ENCODE results near the gene TBC1D9. TPM values are rescaled to one million over a fixed set of nuclear protein-coding genes. Genes with fewer than 3 reads are reported as not detected.

The TBC1D9 gene
- total RNA-seq, 2 experiments from 2014 or later, result 0.20 to 0.33 TPM

- Mint-ChIP-seq H3K27me3 (peaks cover 78% of the 10 kb centered on the region), H3K9me3 (no peaks in the 10 kb centered on the region), H3K4me1 (ENCODE audit: low read depth) (no peaks in the 10 kb centered on the region), H3K4me3 (no peak overlapping the region), H3K27ac (no peak overlapping the region), H3K36me3 (ENCODE audit: low read depth) (no peaks in the 10 kb centered on the region)
- no peak for ATAC-seq (ENCODE audit: poor library complexity)
- Histone ChIP-seq H3K27ac (ENCODE audit: low read depth in 1 of 2, low read length in 2 of 2) (no peak overlapping the region), H3K4me1 (ENCODE audit: insufficient read depth, low read length) (peaks cover 8% of the 10 kb centered on the region), H3K36me3 (ENCODE audit: insufficient read depth, low read length) (no peaks in the 10 kb centered on the region), H3K9me3 (ENCODE audit: control insufficient read depth in 1 of 2, insufficient read depth in 1 of 2, low read length in 2 of 2) (peaks cover 0 to 5% of the 10 kb centered on the region in 2 experiments), H3K27me3 (ENCODE audit: control insufficient read depth in 1 of 2, insufficient read depth in 2 of 2, low read length in 2 of 2) (peaks cover 19 to 42% of the 10 kb centered on the region in 2 experiments), H3K4me3 (ENCODE audit: low read length) (no peak overlapping the region)
- POLR2A ChIA-PET, result no interaction called here
- TF ChIP-seq CTCF (IDR thresholded peaks at IDR 0.05), result no peak
- DNase-seq, result no peak
- CTCF ChIA-PET, result no interaction called here
- intact Hi-C loops (cut with DNase I, micrococcal nuclease), result no loop called here
Measured at GRCh38 chr4:140757232-140757630, 1.0 kb upstream of the TBC1D9 start.

- no peaks in the 10 kb centered on the region for H3K9me3 Mint-ChIP-seq
- H3K4me1 ChIP-seq (ENCODE audit: insufficient read depth, low read length), result peaks cover 8% of the 10 kb centered on the region
- DNase-seq, result peak in 2 of 14 experiments; percentile 3 to 28
- H3K4me3 Mint-ChIP-seq, result no peak overlapping the region
- H3K27ac Mint-ChIP-seq, result no peak overlapping the region
- H3K27me3 ChIP-seq (ENCODE audit: control insufficient read depth in 1 of 2, insufficient read depth in 2 of 2, low read length in 2 of 2), result peaks cover 19 to 39% of the 10 kb centered on the region in 2 experiments
- H3K9me3 ChIP-seq (ENCODE audit: control insufficient read depth in 1 of 2, insufficient read depth in 1 of 2, low read length in 2 of 2), result peaks cover 0 to 5% of the 10 kb centered on the region in 2 experiments
- POLR2A ChIA-PET, result no interaction called here
- ATAC-seq (ENCODE audit: poor library complexity), result no peak
- intact Hi-C loops (cut with DNase I, micrococcal nuclease), result no loop called here
- no peak for TF ChIP-seq CTCF (IDR thresholded peaks at IDR 0.05)
- no peak overlapping the region for H3K27ac ChIP-seq (ENCODE audit: low read depth in 1 of 2, low read length in 2 of 2)
- H3K36me3 Mint-ChIP-seq (ENCODE audit: low read depth), result no peaks in the 10 kb centered on the region
- H3K36me3 ChIP-seq (ENCODE audit: insufficient read depth, low read length), result no peaks in the 10 kb centered on the region
- peaks cover 73% of the 10 kb centered on the region for H3K27me3 Mint-ChIP-seq
- CTCF ChIA-PET, result no interaction called here
- H3K4me3 ChIP-seq (ENCODE audit: low read length), result peak overlapping the region; percentile 20
- H3K4me1 Mint-ChIP-seq (ENCODE audit: low read depth), result no peaks in the 10 kb centered on the region
Measured at GRCh38 chr4:140755774-140756318, 339 bp downstream of the TBC1D9 start.

- no peaks in the 10 kb centered on the region for H3K36me3 Mint-ChIP-seq (ENCODE audit: low read depth)
- Histone ChIP-seq H3K27me3 (ENCODE audit: control insufficient read depth in 1 of 2, insufficient read depth in 2 of 2, low read length in 2 of 2) (peaks cover 19 to 38% of the 10 kb centered on the region in 2 experiments), H3K4me1 (ENCODE audit: insufficient read depth, low read length) (peaks cover 8% of the 10 kb centered on the region), H3K4me3 (ENCODE audit: low read length) (peak overlapping the region; percentile 20), H3K27ac (ENCODE audit: low read depth in 1 of 2, low read length in 2 of 2) (no peak overlapping the region), H3K9me3 (ENCODE audit: control insufficient read depth in 1 of 2, insufficient read depth in 1 of 2, low read length in 2 of 2) (peaks cover 0 to 5% of the 10 kb centered on the region in 2 experiments), H3K36me3 (ENCODE audit: insufficient read depth, low read length) (no peaks in the 10 kb centered on the region)
- ChIA-PET CTCF (no interaction called here), POLR2A (no interaction called here)
- peaks cover 66% of the 10 kb centered on the region for H3K27me3 Mint-ChIP-seq
- ATAC-seq (ENCODE audit: poor library complexity), result no peak
- TF ChIP-seq CTCF (IDR thresholded peaks at IDR 0.05), result no peak
- intact Hi-C loops (cut with DNase I, micrococcal nuclease), result no loop called here
- no peak for DNase-seq
- no peaks in the 10 kb centered on the region for H3K4me1 Mint-ChIP-seq (ENCODE audit: low read depth)
- H3K9me3 Mint-ChIP-seq, result no peaks in the 10 kb centered on the region
- no peak overlapping the region for H3K27ac Mint-ChIP-seq
- H3K4me3 Mint-ChIP-seq, result peak overlapping the region; percentile 48
Measured at GRCh38 chr4:140754918-140755773, 1.0 kb downstream of the TBC1D9 start.

All from CD4-positive, alpha-beta T cell (primary cell).